PC-9 (cell line): Measurements from ENCODE around the gene CTNNBL1. TPM values are rescaled to one million over a fixed set of nuclear protein-coding genes. Genes with fewer than 3 reads are reported as not detected.

Experiments used
- BruUV-seq: library from RNA; stranded (reverse); fragments of 400-500 nt; replicated peaks from 2 replicates; lab custom pipeline; 2021; lab: Mats Ljungman, UMichigan
- CTCF ChIA-PET: fragments of 300-600 bp; sonication (Branson Sonifier 250); formaldehyde crosslinking; loops from one replicate; lab custom pipeline; 2022; ENCODE audit warnings: antibody characterized with exemption; lab: Charles Lee
- POLR2A ChIA-PET: fragments of 300-600 bp; sonication (Branson Sonifier 250); formaldehyde crosslinking; loops from one replicate; lab custom pipeline; 2022; ENCODE audit warnings: antibody characterized with exemption; ENCODE audit not compliant: unreplicated experiment; lab: Charles Lee
- DNase-seq, 2 experiments: peaks; one replicate each; pipeline versions ENCODE4 v3.0.0 to v3.0.0-alpha.2; 2015 to 2022; ENCODE audit warnings: mixed read lengths in 1 of 2
- H2AFZ ChIP-seq: fragments of 200-600 bp; sonication (generic); 2 replicates; pipeline ENCODE4 v1.8.1; 2017; ENCODE audit warnings: antibody characterized with exemption
- H3F3A ChIP-seq: fragments of 200-600 bp; sonication (generic); 2 replicates; pipeline ENCODE4 v1.8.1; 2017; ENCODE audit warnings: antibody characterized with exemption, mild to moderate bottlenecking, low read depth; ENCODE audit not compliant: insufficient read depth
- H3K27ac ChIP-seq: fragments of 200-600 bp; sonication (generic); 2 replicates; pipeline ENCODE4 v1.6.1; 2016; ENCODE audit warnings: mixed run types
- H3K27me3 ChIP-seq: fragments of 200-600 bp; sonication (generic); 2 replicates; pipeline ENCODE4 v1.6.1; 2016; ENCODE audit warnings: low read depth, mixed run types; ENCODE audit not compliant: insufficient read depth
- H3K36me3 ChIP-seq: fragments of 200-600 bp; sonication (generic); 2 replicates; pipeline ENCODE4 v1.6.1; 2016; ENCODE audit warnings: low read depth, mixed run types
- H3K4me1 ChIP-seq: fragments of 200-600 bp; sonication (generic); replicated peaks from 2 replicates; pipeline ENCODE4 v1.6.1; 2016; ENCODE audit warnings: mixed run types; ENCODE audit not compliant: insufficient read depth
- H3K4me2 ChIP-seq: fragments of 200-600 bp; sonication (generic); 2 replicates; pipeline ENCODE4 v1.6.1; 2017; ENCODE audit warnings: mixed run types
- H3K4me3 ChIP-seq: fragments of 200-600 bp; sonication (generic); 2 replicates; pipeline ENCODE4 v1.6.1; 2016; ENCODE audit warnings: mixed run types
- H3K79me2 ChIP-seq: fragments of 200-600 bp; sonication (generic); 2 replicates; pipeline ENCODE4 v1.6.1; 2017; ENCODE audit warnings: low read depth, mixed run types
- H3K9me2 ChIP-seq: fragments of 200-600 bp; sonication (generic); 2 replicates; pipeline ENCODE4 v1.8.1; 2017; ENCODE audit warnings: mild to moderate bottlenecking; ENCODE audit not compliant: insufficient read depth
- H3K9me3 ChIP-seq: fragments of 200-600 bp; sonication (generic); 2 replicates; pipeline ENCODE4 v1.8.1; 2016; ENCODE audit warnings: low read depth; ENCODE audit not compliant: insufficient read depth
- H4K20me1 ChIP-seq: fragments of 200-600 bp; sonication (generic); 2 replicates; pipeline ENCODE4 v1.8.1; 2017; ENCODE audit not compliant: insufficient read depth
- CTCF ChIP-seq: fragments of 200-600 bp; sonication (generic); conservative IDR thresholded peaks from 2 replicates; pipeline ENCODE4 v1.6.1; 2017; ENCODE audit warnings: mixed run types, antibody characterized with exemption, mild to moderate bottlenecking, moderate library complexity
- EZH2 ChIP-seq: fragments of 200-600 bp; sonication (generic); IDR thresholded peaks from 2 replicates; pipeline ENCODE4 v1.8.0; 2017; ENCODE audit warnings: antibody characterized with exemption, low read depth
- intact Hi-C: fragments of 100-400 bp; cut with micrococcal nuclease; formaldehyde crosslinking; loops from one replicate; pipeline ENCODE4 v1.10.0; 2022; ENCODE audit not compliant: unreplicated experiment
- total RNA-seq: library from RNA; stranded (reverse); gene quantifications from 2 replicates; pipeline ENCODE4 v1.2.3, GENCODE V29; 2021

The CTNNBL1 gene
- total RNA-seq, 1 experiment from 2014 or later = 83.5 TPM

- H3K27me3 ChIP-seq = no peaks in the 10 kb centered on the region
- no TSS peak for BruUV-seq
- H3K4me1 ChIP-seq = no peaks in the 10 kb centered on the region
- POLR2A ChIA-PET = no interaction called here
- H3K9me3 ChIP-seq = no peaks in the 10 kb centered on the region
- H3K79me2 ChIP-seq = no peaks in the 10 kb centered on the region
- intact Hi-C loops = no loop called here
- no peak for DNase-seq
- no peaks in the 10 kb centered on the region for H3K9me2 ChIP-seq
- no peak overlapping the region for H3K27ac ChIP-seq
- CTCF ChIA-PET = no interaction called here
- H3F3A ChIP-seq = no peaks in the 10 kb centered on the region
- no peaks in the 10 kb centered on the region; the same call in 1 of the 2 replicates for H4K20me1 ChIP-seq
- no peak overlapping the region for H3K4me2 ChIP-seq
- H3K4me3 ChIP-seq = no peak overlapping the region
- TF ChIP-seq CTCF (no peak), EZH2 (no peak)
- H3K36me3 ChIP-seq = no peaks in the 10 kb centered on the region
- no peak overlapping the region for H2AFZ ChIP-seq
Measured at GRCh38 chr20:37871751-37872150, 177.9 kb downstream of the CTNNBL1 start.

GRCh38 chr20:37872161-37872560, 178.3 kb downstream of the CTNNBL1 start:
- ChIA-PET POLR2A (no interaction called here), CTCF (no interaction called here)
- H3F3A ChIP-seq = no peaks in the 10 kb centered on the region
- no peak overlapping the region for H3K4me2 ChIP-seq
- DNase-seq = no peak
- no peaks in the 10 kb centered on the region for H3K27me3 ChIP-seq
- no peaks in the 10 kb centered on the region for H3K9me3 ChIP-seq
- H3K9me2 ChIP-seq = no peaks in the 10 kb centered on the region
- BruUV-seq = no TSS peak
- no peaks in the 10 kb centered on the region; the same call in 1 of the 2 replicates for H4K20me1 ChIP-seq
- no peak overlapping the region for H3K27ac ChIP-seq
- no peaks in the 10 kb centered on the region for H3K79me2 ChIP-seq
- intact Hi-C loops = no loop called here
- no peaks in the 10 kb centered on the region for H3K4me1 ChIP-seq
- no peak overlapping the region for H3K4me3 ChIP-seq
- no peaks in the 10 kb centered on the region for H3K36me3 ChIP-seq
- no peak for TF ChIP-seq CTCF
- TF ChIP-seq EZH2 = no peak
- H2AFZ ChIP-seq = no peak overlapping the region

GRCh38 chr20:37873884-37874283, 180.1 kb downstream of the CTNNBL1 start:
- Histone ChIP-seq H3K36me3 (no peaks in the 10 kb centered on the region), H3F3A (no peaks in the 10 kb centered on the region), H3K9me3 (no peaks in the 10 kb centered on the region), H4K20me1 (no peaks in the 10 kb centered on the region; the same call in 1 of the 2 replicates), H3K4me3 (no peak overlapping the region), H3K27ac (no peak overlapping the region), H2AFZ (no peak overlapping the region), H3K4me1 (no peaks in the 10 kb centered on the region), H3K9me2 (no peaks in the 10 kb centered on the region), H3K27me3 (no peaks in the 10 kb centered on the region), H3K4me2 (no peak overlapping the region), H3K79me2 (no peaks in the 10 kb centered on the region)
- no TSS peak for BruUV-seq
- CTCF ChIA-PET = no interaction called here
- POLR2A ChIA-PET = no interaction called here
- intact Hi-C loops = no loop called here
- DNase-seq = no peak
- no peak for TF ChIP-seq EZH2
- TF ChIP-seq CTCF = no peak
